OCI-LY1 (cell line): ENCODE measurements around the gene ADAM19.

Experiments used
- H2AFZ ChIP-seq: fragments of 200-600 bp; sonication (generic), shearing (Covaris generic); 2 replicates; pipeline ENCODE4 v1.6.0; 2014; ENCODE audit warnings: antibody characterized with exemption, mild to moderate bottlenecking, low read length
- H3F3A ChIP-seq: fragments of 200-600 bp; sonication (generic), shearing (Covaris generic); 2 replicates; pipeline ENCODE4 v1.6.0; 2014; ENCODE audit warnings: mild to moderate bottlenecking, antibody characterized with exemption, low read length, moderate library complexity; ENCODE audit not compliant: insufficient read depth
- H3K27ac ChIP-seq: fragments of 200-600 bp; sonication (generic); 2 replicates; pipeline ENCODE4 v1.5.1; 2014; ENCODE audit warnings: low read length, mixed run types, mild to moderate bottlenecking, low read depth; ENCODE audit not compliant: poor library complexity, severe bottlenecking
- H3K27me3 ChIP-seq: fragments of 200-600 bp; sonication (generic); 2 replicates; pipeline ENCODE4 v1.6.0; 2014; ENCODE audit warnings: antibody characterized with exemption, mild to moderate bottlenecking, low read length, moderate library complexity; ENCODE audit not compliant: insufficient read depth
- H3K36me3 ChIP-seq: fragments of 200-600 bp; sonication (generic); 2 replicates; pipeline ENCODE4 v1.6.1; 2014; ENCODE audit warnings: mild to moderate bottlenecking, antibody characterized with exemption, low read length, moderate library complexity, mixed read lengths; ENCODE audit not compliant: insufficient read depth
- H3K4me1 ChIP-seq: fragments of 200-600 bp; sonication (generic); 2 replicates; pipeline ENCODE4 v1.5.1; 2014; ENCODE audit warnings: mild to moderate bottlenecking, low read length, moderate library complexity; ENCODE audit not compliant: insufficient read depth, severe bottlenecking
- H3K4me2 ChIP-seq: fragments of 200-600 bp; sonication (generic), shearing (Covaris generic); 2 replicates; pipeline ENCODE4 v1.6.1; 2014; ENCODE audit warnings: low read length
- H3K4me3 ChIP-seq: fragments of 200-600 bp; sonication (generic); 2 replicates; pipeline ENCODE4 v1.5.1; 2014; ENCODE audit warnings: low read length, low read depth, mild to moderate bottlenecking, mixed read lengths; ENCODE audit not compliant: poor library complexity, severe bottlenecking
- H3K79me2 ChIP-seq: fragments of 200-600 bp; shearing (Covaris generic); 2 replicates; pipeline ENCODE4 v1.6.1; 2016; ENCODE audit warnings: mixed run types, low read length, mixed read lengths; ENCODE audit not compliant: insufficient read depth
- H3K9ac ChIP-seq: fragments of 200-600 bp; sonication (generic), shearing (Covaris generic); 2 replicates; pipeline ENCODE4 v1.6.1; 2014; ENCODE audit warnings: mild to moderate bottlenecking, low read length, mixed read lengths
- H3K9me2 ChIP-seq: fragments of 200-600 bp; sonication (generic), shearing (Covaris generic); 2 replicates; pipeline ENCODE4 v1.6.1; 2014; ENCODE audit warnings: low read depth, mild to moderate bottlenecking, low read length, mixed read lengths
- H3K9me3 ChIP-seq: fragments of 200-600 bp; shearing (Covaris generic); 2 replicates; pipeline ENCODE4 v1.6.1; 2014; ENCODE audit warnings: low read length, mixed read lengths
- H4K20me1 ChIP-seq: fragments of 200-600 bp; sonication (generic), shearing (Covaris generic); 2 replicates; pipeline ENCODE4 v1.6.0; 2016; ENCODE audit warnings: mild to moderate bottlenecking, low read length; ENCODE audit not compliant: insufficient read depth
- EZH2 ChIP-seq: fragments of 200-600 bp; sonication (generic), shearing (Covaris generic); IDR thresholded peaks from 2 replicates; pipeline ENCODE4 v1.8.0; 2017; ENCODE audit warnings: borderline replicate concordance, mixed run types, mild to moderate bottlenecking, antibody characterized with exemption, low read length, moderate library complexity, mixed read lengths
- TF ChIP-seq, protein P1 (sequence below): fragments of 200-600 bp; sonication (generic), shearing (Covaris generic); IDR thresholded peaks from 2 replicates; pipeline ENCODE4 v1.5.1; 2017; ENCODE audit warnings: mild to moderate bottlenecking, antibody characterized with exemption, low read length, moderate library complexity, mixed read lengths

The ADAM19 gene

DNA sequence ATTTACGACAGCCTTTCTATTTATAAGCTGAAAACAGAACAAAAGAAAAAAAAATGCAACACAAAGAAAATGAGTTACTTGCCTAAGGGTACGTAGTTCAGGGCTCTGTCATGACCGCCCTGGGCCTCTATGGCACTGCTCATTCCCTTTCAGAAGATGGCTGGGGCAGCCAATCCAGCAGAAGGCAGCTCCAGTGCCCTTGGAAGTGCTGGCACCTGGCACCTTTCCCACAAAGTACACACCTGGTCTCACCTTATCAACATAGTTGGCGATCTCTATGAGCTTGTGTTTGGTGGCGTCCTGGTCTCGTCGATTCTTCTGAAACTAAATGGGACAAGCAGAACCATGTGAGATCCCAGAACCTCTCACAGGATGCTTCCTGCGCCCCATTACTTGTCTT lies 62.4 kb downstream of the ADAM19 start:
- H3K4me1 ChIP-seq: no peaks in the 10 kb centered on the region
- H3K4me3 ChIP-seq: no peak overlapping the region
- no peaks in the 10 kb centered on the region for H3K9me2 ChIP-seq
- no peak overlapping the region for H2AFZ ChIP-seq
- no peaks in the 10 kb centered on the region; the same call in 1 of the 2 replicates for H3K36me3 ChIP-seq
- H3K79me2 ChIP-seq: no peaks in the 10 kb centered on the region
- H3K4me2 ChIP-seq: no peak overlapping the region
- H3K27ac ChIP-seq: no peak overlapping the region
- H3K27me3 ChIP-seq: no peaks in the 10 kb centered on the region
- no peaks in the 10 kb centered on the region for H3K9me3 ChIP-seq
- H4K20me1 ChIP-seq: no peaks in the 10 kb centered on the region
- TF ChIP-seq, protein P1, sequence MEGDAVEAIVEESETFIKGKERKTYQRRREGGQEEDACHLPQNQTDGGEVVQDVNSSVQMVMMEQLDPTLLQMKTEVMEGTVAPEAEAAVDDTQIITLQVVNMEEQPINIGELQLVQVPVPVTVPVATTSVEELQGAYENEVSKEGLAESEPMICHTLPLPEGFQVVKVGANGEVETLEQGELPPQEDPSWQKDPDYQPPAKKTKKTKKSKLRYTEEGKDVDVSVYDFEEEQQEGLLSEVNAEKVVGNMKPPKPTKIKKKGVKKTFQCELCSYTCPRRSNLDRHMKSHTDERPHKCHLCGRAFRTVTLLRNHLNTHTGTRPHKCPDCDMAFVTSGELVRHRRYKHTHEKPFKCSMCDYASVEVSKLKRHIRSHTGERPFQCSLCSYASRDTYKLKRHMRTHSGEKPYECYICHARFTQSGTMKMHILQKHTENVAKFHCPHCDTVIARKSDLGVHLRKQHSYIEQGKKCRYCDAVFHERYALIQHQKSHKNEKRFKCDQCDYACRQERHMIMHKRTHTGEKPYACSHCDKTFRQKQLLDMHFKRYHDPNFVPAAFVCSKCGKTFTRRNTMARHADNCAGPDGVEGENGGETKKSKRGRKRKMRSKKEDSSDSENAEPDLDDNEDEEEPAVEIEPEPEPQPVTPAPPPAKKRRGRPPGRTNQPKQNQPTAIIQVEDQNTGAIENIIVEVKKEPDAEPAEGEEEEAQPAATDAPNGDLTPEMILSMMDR: no peak
- no peak for TF ChIP-seq EZH2
- H3F3A ChIP-seq: no peaks in the 10 kb centered on the region
- no peak overlapping the region for H3K9ac ChIP-seq

DNA sequence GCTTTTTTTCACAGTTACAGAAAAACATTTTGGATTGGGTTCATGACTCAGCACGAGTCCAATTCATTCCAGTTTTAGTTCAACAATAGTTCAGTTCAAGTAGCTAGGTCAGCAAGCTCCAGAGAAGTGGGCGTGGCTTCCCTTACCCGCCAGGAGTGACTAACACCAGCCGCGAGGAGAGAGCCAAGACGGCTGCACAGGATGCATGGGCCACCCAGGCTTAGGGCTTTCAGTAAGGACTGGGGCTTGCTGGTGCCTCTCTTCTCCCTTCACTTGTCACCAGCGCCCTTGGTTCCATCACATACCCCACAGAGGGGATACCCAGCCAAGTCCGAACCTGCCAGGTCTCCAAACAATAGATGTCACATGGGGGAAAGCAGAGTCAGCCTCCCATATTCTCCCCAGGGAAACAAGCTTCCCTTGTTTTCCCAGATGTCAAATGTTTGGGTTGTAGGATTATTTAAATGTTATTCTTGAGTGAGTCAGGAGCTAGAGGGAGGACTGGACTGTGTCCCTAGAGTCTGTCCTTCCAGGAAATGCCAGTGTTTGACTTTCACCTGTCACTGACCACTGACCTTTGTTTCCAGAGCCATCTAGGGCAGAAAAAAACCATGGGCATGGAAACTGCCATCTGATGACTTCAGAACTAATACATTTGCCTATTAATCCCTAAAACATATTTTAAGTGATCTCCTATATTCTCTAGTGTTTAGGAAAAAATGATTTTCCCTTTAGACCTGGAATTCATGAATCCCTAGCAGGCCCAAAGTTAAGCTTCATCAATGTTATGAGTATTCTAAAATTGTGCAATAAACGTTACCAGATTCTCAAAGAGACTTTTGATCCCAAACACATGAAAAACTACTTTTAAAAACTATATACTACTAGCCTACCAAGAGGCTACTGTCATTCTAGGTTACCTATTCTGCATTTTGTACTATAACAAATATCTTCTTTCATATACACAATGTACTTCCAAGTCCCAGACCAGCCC lies 63.6 kb downstream of the ADAM19 start:
- H3K9me3 ChIP-seq: no peaks in the 10 kb centered on the region
- H3K9ac ChIP-seq: no peak overlapping the region
- H3K36me3 ChIP-seq: no peaks in the 10 kb centered on the region; the same call in 1 of the 2 replicates
- H3K79me2 ChIP-seq: no peaks in the 10 kb centered on the region
- TF ChIP-seq, protein P1: no peak
- TF ChIP-seq EZH2: no peak
- H2AFZ ChIP-seq: no peak overlapping the region
- no peaks in the 10 kb centered on the region for H4K20me1 ChIP-seq
- H3K27me3 ChIP-seq: no peaks in the 10 kb centered on the region
- H3F3A ChIP-seq: no peaks in the 10 kb centered on the region
- no peaks in the 10 kb centered on the region for H3K4me1 ChIP-seq
- H3K27ac ChIP-seq: no peak overlapping the region
- H3K9me2 ChIP-seq: no peaks in the 10 kb centered on the region
- no peak overlapping the region for H3K4me2 ChIP-seq
- H3K4me3 ChIP-seq: no peak overlapping the region

DNA sequence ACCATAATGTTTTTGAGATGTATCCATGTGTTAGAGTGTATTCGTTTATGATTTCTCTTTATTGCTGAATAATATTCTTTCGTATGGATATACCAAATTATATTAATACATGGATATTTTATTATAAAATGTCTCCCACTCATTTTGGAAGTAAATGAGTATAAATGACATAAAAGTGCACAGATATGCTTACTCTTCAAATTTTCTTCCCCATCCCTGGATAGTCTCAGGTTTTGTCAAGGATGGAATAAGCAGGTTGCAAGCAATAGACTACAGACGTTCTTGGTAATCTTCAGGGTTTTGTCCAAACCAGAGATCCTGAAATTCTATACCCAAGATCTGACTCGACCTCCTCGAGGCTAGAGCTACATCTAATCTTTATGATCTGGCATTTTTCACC lies 64.9 kb downstream of the ADAM19 start:
- H3K9ac ChIP-seq: no peak overlapping the region

More for the DNA sequence above, 64.9 kb downstream of the ADAM19 start:
- H3K36me3 ChIP-seq: no peaks in the 10 kb centered on the region; the same call in 1 of the 2 replicates
- H3F3A ChIP-seq: no peaks in the 10 kb centered on the region
- no peak overlapping the region for H3K27ac ChIP-seq
- H3K9me2 ChIP-seq: no peaks in the 10 kb centered on the region
- no peak overlapping the region for H2AFZ ChIP-seq
- no peaks in the 10 kb centered on the region for H4K20me1 ChIP-seq
- H3K4me3 ChIP-seq: no peak overlapping the region
- no peaks in the 10 kb centered on the region for H3K79me2 ChIP-seq
- no peaks in the 10 kb centered on the region for H3K9me3 ChIP-seq
- no peaks in the 10 kb centered on the region for H3K4me1 ChIP-seq
- no peak overlapping the region for H3K4me2 ChIP-seq
- TF ChIP-seq, protein P1: no peak
- no peaks in the 10 kb centered on the region for H3K27me3 ChIP-seq
